GM19238 (cell line): ENCODE measurements around the gene HAPLN1.

Source experiments
- DNase-seq: peaks from one replicate; pipeline ENCODE4 v3.0.0; 2011; ENCODE audit warnings: low spot score; ENCODE audit not compliant: insufficient read length

Gene HAPLN1

GRCh38 chr5:83718195-83718825 lies 2.3 kb downstream of the HAPLN1 start:
- DNase-seq = peak; percentile 32

GRCh38 chr5:83715236-83716065 lies 5.2 kb downstream of the HAPLN1 start:
- DNase-seq = no peak

GRCh38 chr5:83714810-83715209 lies 5.8 kb downstream of the HAPLN1 start:
- no peak for DNase-seq

- DNase-seq = no peak
These were observed 8.6 kb downstream of the HAPLN1 start for GRCh38 chr5:83711982-83712601.

- no peak for DNase-seq
These were observed 10.7 kb downstream of the HAPLN1 start for GRCh38 chr5:83709973-83710372.

- no peak for DNase-seq
These were observed 12.5 kb downstream of the HAPLN1 start for GRCh38 chr5:83708170-83708569.

- DNase-seq = no peak
These were observed 17.6 kb downstream of the HAPLN1 start for GRCh38 chr5:83703059-83703458.

- no peak for DNase-seq
These were observed 18.8 kb downstream of the HAPLN1 start for GRCh38 chr5:83701886-83702285.

GRCh38 chr5:83689881-83690280 lies 30.8 kb downstream of the HAPLN1 start:
- no peak for DNase-seq

- DNase-seq = no peak
These were observed 32.4 kb downstream of the HAPLN1 start for GRCh38 chr5:83688281-83688680.

- no peak for DNase-seq
These were observed 33.5 kb downstream of the HAPLN1 start for GRCh38 chr5:83687124-83687619.

- DNase-seq = no peak
These were observed 34.4 kb downstream of the HAPLN1 start for GRCh38 chr5:83686251-83686650.

- no peak for DNase-seq
These were observed 36.8 kb downstream of the HAPLN1 start for GRCh38 chr5:83683836-83684235.

GRCh38 chr5:83672646-83673045 lies 48.0 kb downstream of the HAPLN1 start:
- no peak for DNase-seq

- DNase-seq = no peak
These were observed 48.5 kb downstream of the HAPLN1 start for GRCh38 chr5:83672158-83672557.

GRCh38 chr5:83665631-83666030 lies 55.0 kb downstream of the HAPLN1 start:
- no peak for DNase-seq

GRCh38 chr5:83662558-83662957 lies 58.1 kb downstream of the HAPLN1 start:
- DNase-seq = no peak

GRCh38 chr5:83657807-83658525 lies 62.7 kb downstream of the HAPLN1 start:
- DNase-seq = no peak

- no peak for DNase-seq
These were observed 66.1 kb downstream of the HAPLN1 start for GRCh38 chr5:83654427-83654994.

GRCh38 chr5:83653669-83654068 lies 67.0 kb downstream of the HAPLN1 start:
- DNase-seq = peak; percentile 10

- DNase-seq = no peak
These were observed 74.7 kb downstream of the HAPLN1 start for GRCh38 chr5:83645936-83646335.
